Measurements from ENCODE around the gene TUBD1.

Gene TUBD1

DNA sequence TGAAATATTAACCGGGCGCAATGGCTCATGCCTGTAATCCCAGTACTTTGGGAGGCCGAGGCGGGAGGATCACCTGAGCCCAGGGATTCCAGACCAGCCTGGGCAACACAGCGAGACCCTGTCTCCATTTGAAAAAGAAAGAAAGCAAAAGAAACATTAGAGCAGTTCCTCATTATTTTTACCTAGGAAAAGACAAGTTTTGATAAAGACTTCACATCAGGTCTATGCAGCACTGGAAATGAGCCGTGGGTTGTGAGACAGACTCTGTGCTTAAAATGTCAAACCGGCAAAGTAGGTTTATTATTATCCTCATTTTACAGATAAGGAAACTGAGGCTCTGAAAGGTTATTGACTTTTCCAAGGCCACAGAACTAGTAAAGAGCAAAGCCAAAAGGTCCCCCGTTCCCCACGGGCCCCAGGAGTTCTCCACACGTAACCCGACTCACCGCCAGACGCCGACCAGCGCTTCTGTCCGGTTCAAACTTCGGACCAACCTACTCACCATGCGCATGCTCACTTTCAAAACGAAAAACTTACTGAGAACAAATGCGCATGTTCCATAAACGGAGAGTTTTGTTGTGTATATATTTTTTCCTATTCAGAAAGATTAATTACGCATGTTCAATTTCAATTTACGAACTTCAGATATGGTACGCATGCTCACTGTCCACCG, 356 bp downstream of the TUBD1 start:
- Histone ChIP-seq H3K36me3 (replicated peaks; ENCODE audit: low read depth, low read length) (peaks cover 4% of the 10 kb centered on the region), H3K4me3 (ENCODE audit: low read length) (peak overlapping the region; percentile 86), H3K27ac (ENCODE audit: low read length) (peak overlapping the region; percentile 60), H3K4me2 (ENCODE audit: low read length) (peak overlapping the region; percentile 74), H4K20me1 (ENCODE audit: insufficient read depth, low read length) (peaks cover 8% of the 10 kb centered on the region), H3K9me3 (ENCODE audit: insufficient read depth, low read length) (no peaks in the 10 kb centered on the region), H3K4me1 (ENCODE audit: low read length) (peaks cover 10% of the 10 kb centered on the region), H3K27me3 (ENCODE audit: low read depth, low read length) (peaks cover 4% of the 10 kb centered on the region; the same call in 1 of the 2 replicates), H2AFZ (ENCODE audit: low read depth, low read length) (peak overlapping the region; percentile 58), H3K9ac (ENCODE audit: low read length) (peak overlapping the region; percentile 75), H3K79me2 (ENCODE audit: low read length) (peaks cover 58% of the 10 kb centered on the region)
- TF ChIP-seq CTCF (IDR thresholded peaks at IDR 0.05; ENCODE audit: low read depth, low read length) (no peak), EZH2phosphoT487 (IDR thresholded peaks at IDR 0.05; ENCODE audit: low read depth) (no peak)

DNA sequence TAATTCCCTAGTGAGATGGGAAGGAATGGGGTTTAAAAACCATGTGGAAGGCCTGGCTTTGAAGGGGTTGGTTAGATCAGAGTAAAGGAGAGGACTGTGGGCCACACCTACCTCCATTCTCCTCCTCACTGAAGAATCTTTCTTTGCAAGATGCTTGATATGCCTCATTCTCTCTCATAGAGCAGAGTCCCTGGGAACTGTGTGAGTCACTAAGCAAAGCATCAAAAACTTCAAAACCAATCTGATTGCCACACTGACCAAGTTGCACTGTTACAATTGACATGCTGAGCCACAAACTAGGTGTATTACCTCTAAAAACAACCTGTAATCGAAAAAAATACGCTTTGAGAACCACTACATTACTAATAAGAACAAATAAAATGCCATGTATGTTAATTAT, 2.0 kb downstream of the TUBD1 start:
- Histone ChIP-seq H3K27ac (ENCODE audit: low read length) (no peak overlapping the region), H3K4me2 (ENCODE audit: low read length) (no peak overlapping the region), H3K4me1 (ENCODE audit: low read length) (peaks cover 10% of the 10 kb centered on the region)

GRCh38 chr17:59888145-59888750, 4.5 kb downstream of the TUBD1 start:
- no peak overlapping the region for H3K4me2 ChIP-seq (ENCODE audit: low read length)
- H3K27me3 ChIP-seq (ENCODE audit: low read depth, low read length): peaks cover 3% of the 10 kb centered on the region; the same call in 1 of the 2 replicates
- no peaks in the 10 kb centered on the region for H3K9me3 ChIP-seq (ENCODE audit: insufficient read depth, low read length)
- no peak overlapping the region for H3K27ac ChIP-seq (ENCODE audit: low read length)
- H3K9ac ChIP-seq (ENCODE audit: low read length): no peak overlapping the region
- H3K36me3 ChIP-seq (replicated peaks; ENCODE audit: low read depth, low read length): peaks cover 15% of the 10 kb centered on the region
- H3K4me1 ChIP-seq (ENCODE audit: low read length): peaks cover 3% of the 10 kb centered on the region; the same call in 1 of the 2 replicates
- TF ChIP-seq CTCF (IDR thresholded peaks at IDR 0.05; ENCODE audit: low read depth, low read length) (no peak), EZH2phosphoT487 (IDR thresholded peaks at IDR 0.05; ENCODE audit: low read depth) (no peak)
- peaks cover 16% of the 10 kb centered on the region for H3K79me2 ChIP-seq (ENCODE audit: low read length)
- H3K4me3 ChIP-seq (ENCODE audit: low read length): no peak overlapping the region
- no peak overlapping the region for H2AFZ ChIP-seq (ENCODE audit: low read depth, low read length)
- no peaks in the 10 kb centered on the region for H4K20me1 ChIP-seq (ENCODE audit: insufficient read depth, low read length)

More for the DNA sequence above, 2.0 kb downstream of the TUBD1 start:
- Histone ChIP-seq H2AFZ (ENCODE audit: low read depth, low read length) (no peak overlapping the region), H4K20me1 (ENCODE audit: insufficient read depth, low read length) (peaks cover 8% of the 10 kb centered on the region), H3K4me3 (ENCODE audit: low read length) (no peak overlapping the region), H3K79me2 (ENCODE audit: low read length) (peaks cover 41% of the 10 kb centered on the region), H3K9me3 (ENCODE audit: insufficient read depth, low read length) (no peaks in the 10 kb centered on the region), H3K9ac (ENCODE audit: low read length) (no peak overlapping the region), H3K27me3 (ENCODE audit: low read depth, low read length) (peaks cover 4% of the 10 kb centered on the region; the same call in 1 of the 2 replicates), H3K36me3 (replicated peaks; ENCODE audit: low read depth, low read length) (peaks cover 9% of the 10 kb centered on the region)
- TF ChIP-seq EZH2phosphoT487 (IDR thresholded peaks at IDR 0.05; ENCODE audit: low read depth) (no peak), CTCF (IDR thresholded peaks at IDR 0.05; ENCODE audit: low read depth, low read length) (no peak)

DNA sequence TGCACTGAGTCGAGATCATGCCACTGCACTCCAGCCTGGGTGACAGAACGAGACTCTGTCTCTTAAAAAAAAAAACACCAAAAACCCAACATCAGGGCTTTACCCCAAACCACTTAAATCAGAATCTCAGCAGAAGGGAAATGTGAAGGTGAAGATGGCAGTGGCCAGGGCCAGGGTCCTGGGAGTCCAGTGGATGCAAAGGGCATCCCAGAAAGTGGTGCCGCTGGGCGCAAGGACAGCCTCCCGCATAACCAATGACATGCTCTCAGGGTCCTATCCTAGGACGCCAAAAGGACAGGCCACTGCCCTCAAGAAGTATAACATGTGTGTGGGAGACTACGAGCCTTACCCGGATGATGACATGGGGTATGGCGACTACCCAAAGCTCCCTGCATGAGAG, 7.9 kb downstream of the TUBD1 start:
- Histone ChIP-seq H3K9me3 (ENCODE audit: insufficient read depth, low read length) (no peaks in the 10 kb centered on the region), H2AFZ (ENCODE audit: low read depth, low read length) (no peak overlapping the region), H3K4me3 (ENCODE audit: low read length) (no peak overlapping the region), H3K4me1 (ENCODE audit: low read length) (no peaks in the 10 kb centered on the region), H3K4me2 (ENCODE audit: low read length) (no peak overlapping the region), H4K20me1 (ENCODE audit: insufficient read depth, low read length) (no peaks in the 10 kb centered on the region), H3K9ac (ENCODE audit: low read length) (no peak overlapping the region), H3K27me3 (ENCODE audit: low read depth, low read length) (no peaks in the 10 kb centered on the region), H3K36me3 (replicated peaks; ENCODE audit: low read depth, low read length) (peaks cover 15% of the 10 kb centered on the region), H3K79me2 (ENCODE audit: low read length) (no peaks in the 10 kb centered on the region), H3K27ac (ENCODE audit: low read length) (no peak overlapping the region)
- TF ChIP-seq CTCF (IDR thresholded peaks at IDR 0.05; ENCODE audit: low read depth, low read length): no peak
- TF ChIP-seq EZH2phosphoT487 (IDR thresholded peaks at IDR 0.05; ENCODE audit: low read depth): no peak
